Measurements from ENCODE around the gene PDSS2.

DNA sequence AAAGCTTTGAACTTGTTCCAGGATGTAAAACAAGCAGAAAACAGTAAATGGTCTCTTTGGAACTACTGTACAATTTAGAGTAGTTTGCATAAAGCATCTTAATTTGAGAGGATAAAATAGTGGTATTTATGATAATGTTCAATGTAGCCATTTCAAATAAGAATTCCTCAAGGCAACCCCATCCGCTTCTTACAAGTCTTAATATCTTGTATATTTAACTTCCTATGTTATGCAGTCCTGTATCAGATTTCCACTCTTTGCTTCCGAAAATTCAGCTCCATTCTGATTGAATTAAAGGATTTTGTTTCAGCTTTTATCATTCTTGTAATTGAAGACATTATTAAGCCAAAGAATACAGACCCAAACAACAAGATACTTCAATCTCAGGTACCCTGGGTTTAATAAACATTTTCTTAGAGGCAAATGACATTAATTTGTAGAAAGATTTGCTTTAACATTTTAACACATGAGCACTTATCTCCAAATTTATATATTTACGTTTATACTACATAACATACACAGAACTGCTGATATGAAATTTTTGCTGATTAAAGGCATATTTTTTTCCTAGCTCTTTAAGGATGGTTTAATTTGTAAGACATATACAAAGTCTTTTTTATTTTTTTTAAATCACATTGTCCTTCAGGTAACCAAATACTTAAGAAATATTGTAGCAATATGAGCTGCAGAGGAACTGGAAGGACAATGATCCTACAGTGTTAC, 213.0 kb downstream of the PDSS2 start:
- no peak for TF ChIP-seq POLR2A (IDR thresholded peaks at IDR 0.05; ENCODE audit: low read depth, low read length)
- TF ChIP-seq POLR2AphosphoS5 (IDR thresholded peaks at IDR 0.05; ENCODE audit: low read depth, low read length): no peak
- TF ChIP-seq TAF1 (IDR thresholded peaks at IDR 0.05; ENCODE audit: low read depth, low read length): no peak

All from GM12891 (cell line).